HepG2 (cell line): Measurements from ENCODE around the gene MOSPD2. TPM values are rescaled to one million over a fixed set of nuclear protein-coding genes. Genes with fewer than 3 reads are reported as not detected.

Source experiments
- ATAC-seq: fragments of 200-7000 bp; cut with Tn5 transposase; 3 replicates; pipeline ENCODE4 v1.9.1; 2020; ENCODE audit warnings: mild to moderate bottlenecking, moderate library complexity
- BruUV-seq: library from RNA; stranded (reverse); fragments of 400-500 nt; replicated peaks from 2 replicates; lab custom pipeline; 2021; lab: Mats Ljungman, UMichigan
- CTCF ChIA-PET: fragments of 300-600 bp; formaldehyde crosslinking; extraction: SDS; loops from one replicate; lab custom pipeline; 2021; ENCODE audit warnings: low total read pairs, inconsistent platforms, low intra/inter-chr PET ratio; lab: Yijun Ruan, JAX
- POLR2A ChIA-PET: fragments of 350-600 bp; sonication (Branson Sonifier 250); formaldehyde crosslinking; loops from one replicate; lab custom pipeline; 2020; ENCODE audit warnings: antibody characterized with exemption, inconsistent platforms; lab: Yijun Ruan, JAX
- DNase-seq: peaks from one replicate; pipeline ENCODE4 v3.0.0-alpha.2; 2015; ENCODE audit warnings: low spot score
- FAIRE-seq: peaks from 3 replicates; lab custom pipeline; 2011; peaks lifted over from hg19 to GRCh38; lab: Jason Lieb, UNC
- H2AFZ ChIP-seq: one replicate; pipeline ENCODE4 v1.6.1; 2011; ENCODE audit warnings: low read length, inconsistent platforms
- H3K27ac ChIP-seq: fragments of 300-600 bp; 3 replicates; pipeline ENCODE4 v1.8.0; 2011; ENCODE audit warnings: mixed run types, mild to moderate bottlenecking, mixed read lengths, low read length, inconsistent platforms; ENCODE audit not compliant: insufficient read depth; ENCODE audit errors: extremely low read length
- H3K27me3 ChIP-seq, 2 experiments: fragments of 200-600 bp in 1 of 2; 2 replicates in 1 of 2; 3 replicates in 1 of 2; pipeline versions ENCODE4 v1.6.0 to v1.8.0; 2011; ENCODE audit warnings: low read length in 2 of 2, mild to moderate bottlenecking in 2 of 2, moderate library complexity in 2 of 2, inconsistent platforms in 1 of 2; ENCODE audit not compliant: insufficient read depth in 2 of 2, control insufficient read depth in 1 of 2
- H3K36me3 ChIP-seq, 2 experiments: fragments of 200-600 bp in 1 of 2; replicated peaks in 1 of 2; 2 replicates in 1 of 2; 3 replicates in 1 of 2; pipeline versions ENCODE4 v1.5.1 to v1.8.0; 2011; ENCODE audit warnings: low read length in 2 of 2, inconsistent platforms in 1 of 2; ENCODE audit not compliant: insufficient read depth in 2 of 2, control insufficient read depth in 1 of 2
- H3K4me1 ChIP-seq: 2 replicates; pipeline ENCODE4 v1.5.1; 2012; ENCODE audit warnings: low read length, inconsistent platforms; ENCODE audit not compliant: insufficient read depth
- H3K4me2 ChIP-seq: 2 replicates; pipeline ENCODE4 v1.6.0; 2011; ENCODE audit warnings: low read depth, low read length, inconsistent platforms
- H3K4me3 ChIP-seq, 3 experiments: fragments of 200-600 bp in 1 of 3; sonication (generic), shearing (Covaris generic) in 1 of 3; replicated peaks in 1 of 3; 2 replicates each; pipeline ENCODE4 v1.5.1; 2011 to 2016; ENCODE audit warnings: low read length in 3 of 3, inconsistent platforms in 2 of 3, low read depth in 2 of 3, mild to moderate bottlenecking in 2 of 3, control low read depth in 1 of 3, mixed read lengths in 1 of 3; ENCODE audit not compliant: insufficient read depth in 1 of 3
- H3K79me2 ChIP-seq: one replicate; pipeline ENCODE4 v1.6.1; 2011; ENCODE audit warnings: low read length, inconsistent platforms; ENCODE audit not compliant: insufficient read depth
- H3K9ac ChIP-seq: 2 replicates; pipeline ENCODE4 v1.6.0; 2011; ENCODE audit warnings: mild to moderate bottlenecking, low read depth, low read length, inconsistent platforms; ENCODE audit not compliant: insufficient read depth
- H3K9me3 ChIP-seq: 2 replicates; pipeline ENCODE4 v1.5.1; 2012; ENCODE audit warnings: mild to moderate bottlenecking, low read length
- H4K20me1 ChIP-seq: 2 replicates; pipeline ENCODE4 v1.6.0; 2011; ENCODE audit warnings: inconsistent platforms, mild to moderate bottlenecking, low read length, moderate library complexity; ENCODE audit not compliant: insufficient read depth
- HNF4A ChIP-seq: sonication (generic); formaldehyde crosslinking; IDR thresholded peaks from 2 replicates; pipeline ENCODE4 v1.4.0; 2020; ENCODE audit warnings: missing genetic modification reagents
- ISL2 ChIP-seq: sonication (generic); formaldehyde crosslinking; IDR thresholded peaks from 2 replicates; pipeline ENCODE4 v1.5.0; 2020; ENCODE audit warnings: missing genetic modification reagents
- KDM1A ChIP-seq: IDR thresholded peaks from 2 replicates; pipeline ENCODE4 v1.6.1; 2016; ENCODE audit warnings: missing compliant biosample characterization
- NFRKB ChIP-seq: fragments of 450-650 bp; IDR thresholded peaks from 2 replicates; pipeline ENCODE4 v1.6.1; 2017
- PAXIP1 ChIP-seq: sonication (generic); formaldehyde crosslinking; conservative IDR thresholded peaks from 2 replicates; pipeline ENCODE4 v1.4.0; 2020; ENCODE audit warnings: mild to moderate bottlenecking, missing genetic modification reagents, moderate library complexity
- SP4 ChIP-seq: sonication (generic); formaldehyde crosslinking; IDR thresholded peaks from 2 replicates; pipeline ENCODE4 v1.8.1; 2023; ENCODE audit warnings: mild to moderate bottlenecking, missing genetic modification reagents
- ZNF331 ChIP-seq: sonication (generic); formaldehyde crosslinking; IDR thresholded peaks from 2 replicates; pipeline ENCODE4 v1.4.0; 2020; ENCODE audit warnings: missing genetic modification reagents
- ZNF460 ChIP-seq: sonication (generic); formaldehyde crosslinking; IDR thresholded peaks from 2 replicates; pipeline ENCODE4 v1.5.1; 2020; ENCODE audit warnings: missing genetic modification reagents, mild to moderate bottlenecking, borderline replicate concordance
- WGBS: methylation state at CpG from one replicate; pipeline ENCODE4 v1.1.6; 2017; ENCODE audit warnings: low lambda C conversion rate; 5-methylcytosine and 5-hydroxymethylcytosine counted together
- in situ Hi-C: cut with HindIII; loops from 2 replicates; pipeline ENCODE4 v1.10.0; 2017; ENCODE audit warnings: low pct_unique_long_range_greater_than_20kb; ENCODE audit not compliant: extremely low pct_ligation_motif_present
- intact Hi-C: fragments of 100-400 bp; cut with micrococcal nuclease; formaldehyde crosslinking; loops from one replicate; pipeline ENCODE4 v1.10.0; 2022; ENCODE audit not compliant: unreplicated experiment
- polyA plus RNA-seq, 8 experiments: library from polyadenylated mRNA; depleted of rRNA in 3 of 8; stranded (reverse) in 7 of 8; unstranded in 1 of 8; fragments of >200 nt; fragmentation: Illumina TruSeq in 4 of 8; extraction: Trizol in 4 of 8; gene quantifications; 2 replicates each; pipeline versions ENCODE4 v1.2.1 to v1.2.3, GENCODE V29; 2011 to 2016; ENCODE audit warnings: low read depth in 4 of 8, missing spikeins in 1 of 8, mixed read lengths in 1 of 8; ENCODE audit not compliant: insufficient read depth in 1 of 8
- total RNA-seq, 5 experiments: library from RNA; depleted of rRNA; stranded (reverse); fragments of >200 nt; fragmentation: Illumina TruSeq; extraction: Trizol; gene quantifications; 2 replicates each; pipeline ENCODE4 v1.2.3, GENCODE V29; 2016; ENCODE audit warnings: low read depth in 1 of 5

Gene MOSPD2
- total and polyA plus RNA-seq, 2 of the 13 experiments (the other 11 are each of a cell fraction or from before 2014, with no cell fraction given): 4.8 to 7.0 TPM

DNA sequence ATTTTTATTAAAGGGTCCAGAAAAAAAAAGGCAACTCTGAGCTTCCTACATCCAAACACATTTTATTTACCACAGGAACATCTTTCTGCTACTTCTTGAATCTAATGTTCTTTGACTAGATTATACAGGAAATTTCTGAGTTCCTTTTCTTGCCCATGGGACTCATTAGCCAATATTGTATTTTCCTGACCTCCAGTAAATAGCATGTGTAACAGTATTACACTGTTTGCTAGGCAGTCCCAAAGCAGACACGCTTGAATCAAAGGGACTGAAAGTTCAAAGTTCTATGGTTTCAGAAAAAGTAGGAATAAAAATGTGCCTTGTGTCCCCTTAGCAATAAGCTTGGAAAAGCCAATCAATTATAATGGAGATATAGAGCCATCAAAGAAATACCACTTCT, 57.4 kb downstream of the MOSPD2 start:
- in situ Hi-C loops: no loop called here
- intact Hi-C loops: no loop called here
- Histone ChIP-seq H3K36me3 (no peaks in the 10 kb centered on the region), H3K4me1 (peaks cover 21% of the 10 kb centered on the region), H3K4me3 (no peak overlapping the region), H3K27ac (no peak overlapping the region), H3K27me3 (no peaks in the 10 kb centered on the region), H4K20me1 (no peaks in the 10 kb centered on the region), H3K4me2 (peak overlapping the region; percentile 27), H3K9ac (no peak overlapping the region), H3K79me2 (no peaks in the 10 kb centered on the region), H3K9me3 (no peaks in the 10 kb centered on the region), H2AFZ (no peak overlapping the region)
- DNase-seq: peak; percentile 7
- POLR2A ChIA-PET: no interaction called here
- peak; percentile 71 for ATAC-seq
- no TSS peak for BruUV-seq
- CTCF ChIA-PET: no interaction called here
- TF ChIP-seq SP4 (no peak), ISL2 (CRISPR knock-in tag) (no peak), PAXIP1 (CRISPR knock-in tag) (0 out of 2 replicates have a peak, but pooled peaks have one; percentile 32), NFRKB (no peak), ZNF331 (CRISPR knock-in tag) (no peak), ZNF460 (CRISPR knock-in tag) (no peak), KDM1A (no peak), HNF4A (CRISPR knock-in tag) (peak; percentile 29)
- FAIRE-seq: no peak
- 0% methylated on average over 1 of the region's 1 CpG for WGBS
